Activated CD8-positive, alpha-beta memory T cell treated with anti-CD3 and anti-CD28 coated beads, Interleukin-2, amount 10 ng/mL, durations not matched to agents 7 days and 5 days (primary cell): ENCODE measurements around the gene KLHL4. TPM values are rescaled to one million over a fixed set of nuclear protein-coding genes. Genes with fewer than 3 reads are reported as not detected.
"Not testable (repeated sequence)": the region's sequence is repeated elsewhere in the genome, so short reads cannot be mapped to it uniquely, and the experiment has no call there.

Experiments
- ATAC-seq: fragments of 150-1000 bp; cut with Tn5 transposase; one replicate; pipeline ENCODE4 v1.10.0; 2021; ENCODE audit warnings: moderate library complexity
- CTCF ChIA-PET: fragments of 350-600 bp; sonication (Branson Sonifier 250); formaldehyde crosslinking; loops from one replicate; lab custom pipeline; 2021; ENCODE audit warnings: antibody characterized with exemption; lab: Charles Lee
- DNase-seq: peaks from one replicate; pipeline ENCODE4 v3.0.0-alpha.2; 2020
- H3K27ac Mint-ChIP-seq: one replicate; pipeline ENCODE4 v1.8.0; 2021; ENCODE audit warnings: mild to moderate bottlenecking, mixed read lengths
- H3K27me3 Mint-ChIP-seq: one replicate; pipeline ENCODE4 v1.8.0; 2021; ENCODE audit warnings: mixed read lengths
- H3K36me3 Mint-ChIP-seq: one replicate; pipeline ENCODE4 v1.8.0; 2021; ENCODE audit warnings: mild to moderate bottlenecking, mixed read lengths
- H3K4me1 Mint-ChIP-seq: one replicate; pipeline ENCODE4 v1.8.0; 2021; ENCODE audit warnings: mixed read lengths
- H3K4me3 Mint-ChIP-seq: one replicate; pipeline ENCODE4 v1.8.0; 2021; ENCODE audit warnings: mild to moderate bottlenecking, moderate library complexity, mixed read lengths
- H3K9me3 Mint-ChIP-seq: one replicate; pipeline ENCODE4 v1.8.0; 2022; ENCODE audit warnings: low read depth, mixed read lengths
- total RNA-seq, 2 experiments: library from RNA; stranded (reverse); gene quantifications; one replicate each; pipeline ENCODE4 v1.2.3, GENCODE V29; 2021

Gene KLHL4
- total RNA-seq, result under 1 TPM; 0.23 to 0.28 TPM

GRCh38 chrX:87517571-87518141 lies at the start of gene KLHL4:
KLHL4 (plus strand) TSS chrX:87517802; CDS start chrX:87517894, 92 bp downstream.
- Mint-ChIP-seq H3K9me3 (no peaks in the 10 kb centered on the region), H3K4me1 (no peaks in the 10 kb centered on the region), H3K4me3 (no peak within 1 kb of the TSS), H3K27ac (peak within 1 kb of the TSS; percentile 43), H3K36me3 (no peaks in the 10 kb centered on the region), H3K27me3 (no peaks in the 10 kb centered on the region)
- CTCF ChIA-PET, result no interaction called here
- ATAC-seq (no peak), DNase-seq (no peak)

- no peaks in the 10 kb centered on the region for H3K36me3 Mint-ChIP-seq
- ATAC-seq, result no peak
- DNase-seq, result no peak
- no peak overlapping the region for H3K4me3 Mint-ChIP-seq
- H3K27ac Mint-ChIP-seq, result no peak overlapping the region
- no peaks in the 10 kb centered on the region for H3K9me3 Mint-ChIP-seq
- CTCF ChIA-PET, result no interaction called here
- H3K27me3 Mint-ChIP-seq, result no peaks in the 10 kb centered on the region
- H3K4me1 Mint-ChIP-seq, result no peaks in the 10 kb centered on the region
Measured at GRCh38 chrX:87468941-87469340, 48.7 kb upstream of the KLHL4 start.

- CTCF ChIA-PET, result no interaction called here
- DNase-seq (no peak), ATAC-seq (no peak)
- Mint-ChIP-seq H3K27me3 (no peaks in the 10 kb centered on the region), H3K4me3 (no peak overlapping the region), H3K27ac (no peak overlapping the region), H3K9me3 (no peaks in the 10 kb centered on the region), H3K36me3 (no peaks in the 10 kb centered on the region), H3K4me1 (no peaks in the 10 kb centered on the region)
Measured at GRCh38 chrX:87475793-87476192, 41.8 kb upstream of the KLHL4 start.

- H3K9me3 Mint-ChIP-seq, H3K4me1 Mint-ChIP-seq, DNase-seq, H3K36me3 Mint-ChIP-seq, CTCF ChIA-PET, ATAC-seq, H3K4me3 Mint-ChIP-seq, H3K27ac Mint-ChIP-seq, H3K27me3 Mint-ChIP-seq: not testable (repeated sequence)
Measured at GRCh38 chrX:87478703-87479102, 38.9 kb upstream of the KLHL4 start.

GRCh38 chrX:87489071-87489470 lies 28.5 kb upstream of the KLHL4 start:
- Mint-ChIP-seq H3K4me1 (no peaks in the 10 kb centered on the region), H3K27ac (no peak overlapping the region), H3K9me3 (no peaks in the 10 kb centered on the region), H3K4me3 (no peak overlapping the region), H3K27me3 (no peaks in the 10 kb centered on the region), H3K36me3 (no peaks in the 10 kb centered on the region)
- ATAC-seq (no peak), DNase-seq (no peak)
- CTCF ChIA-PET, result no interaction called here

GRCh38 chrX:87515836-87516235 lies 1.8 kb upstream of the KLHL4 start:
- CTCF ChIA-PET, result no interaction called here
- H3K4me3 Mint-ChIP-seq, result no peak overlapping the region
- no peaks in the 10 kb centered on the region for H3K36me3 Mint-ChIP-seq
- H3K27ac Mint-ChIP-seq, result no peak overlapping the region
- DNase-seq (no peak), ATAC-seq (no peak)
- H3K9me3 Mint-ChIP-seq, result no peaks in the 10 kb centered on the region
- H3K4me1 Mint-ChIP-seq, result no peaks in the 10 kb centered on the region
- no peaks in the 10 kb centered on the region for H3K27me3 Mint-ChIP-seq

GRCh38 chrX:87516717-87517121 lies 883 bp upstream of the KLHL4 start:
- H3K27ac Mint-ChIP-seq, result no peak overlapping the region
- DNase-seq (no peak), ATAC-seq (no peak)
- no peaks in the 10 kb centered on the region for H3K9me3 Mint-ChIP-seq
- no peaks in the 10 kb centered on the region for H3K36me3 Mint-ChIP-seq
- no peaks in the 10 kb centered on the region for H3K4me1 Mint-ChIP-seq
- CTCF ChIA-PET, result no interaction called here
- no peak overlapping the region for H3K4me3 Mint-ChIP-seq
- no peaks in the 10 kb centered on the region for H3K27me3 Mint-ChIP-seq

GRCh38 chrX:87518504-87518903 lies 902 bp downstream of the KLHL4 start:
- Mint-ChIP-seq H3K27me3 (no peaks in the 10 kb centered on the region), H3K27ac (no peak overlapping the region), H3K4me1 (no peaks in the 10 kb centered on the region)

GRCh38 chrX:87525771-87526229 lies 8.2 kb downstream of the KLHL4 start:
- Mint-ChIP-seq H3K36me3 (no peaks in the 10 kb centered on the region), H3K27me3 (no peaks in the 10 kb centered on the region), H3K9me3 (no peaks in the 10 kb centered on the region), H3K27ac (no peak overlapping the region), H3K4me1 (no peaks in the 10 kb centered on the region), H3K4me3 (no peak overlapping the region)
- ATAC-seq (no peak), DNase-seq (no peak)
- CTCF ChIA-PET, result no interaction called here

More at GRCh38 chrX:87518504-87518903, 902 bp downstream of the KLHL4 start:
- Mint-ChIP-seq H3K4me3 (no peak overlapping the region), H3K36me3 (no peaks in the 10 kb centered on the region), H3K9me3 (no peaks in the 10 kb centered on the region)
- CTCF ChIA-PET, result no interaction called here
- DNase-seq, result no peak
- ATAC-seq, result no peak

GRCh38 chrX:87526281-87526680 lies 8.7 kb downstream of the KLHL4 start:
- Mint-ChIP-seq H3K9me3 (no peaks in the 10 kb centered on the region), H3K27me3 (no peaks in the 10 kb centered on the region), H3K36me3 (no peaks in the 10 kb centered on the region)

GRCh38 chrX:87528487-87528886 lies 10.9 kb downstream of the KLHL4 start:
- CTCF ChIA-PET, result no interaction called here
- H3K27ac Mint-ChIP-seq, result no peak overlapping the region
- no peaks in the 10 kb centered on the region for H3K36me3 Mint-ChIP-seq
- H3K4me1 Mint-ChIP-seq, result no peaks in the 10 kb centered on the region
- H3K9me3 Mint-ChIP-seq, result no peaks in the 10 kb centered on the region
- ATAC-seq (no peak), DNase-seq (no peak)
- H3K4me3 Mint-ChIP-seq, result no peak overlapping the region
- H3K27me3 Mint-ChIP-seq, result no peaks in the 10 kb centered on the region

More at GRCh38 chrX:87526281-87526680, 8.7 kb downstream of the KLHL4 start:
- no peak for DNase-seq
- ATAC-seq, result no peak
- Mint-ChIP-seq H3K27ac (no peak overlapping the region), H3K4me3 (no peak overlapping the region), H3K4me1 (no peaks in the 10 kb centered on the region)
- CTCF ChIA-PET, result no interaction called here

GRCh38 chrX:87571964-87572363 lies 54.4 kb downstream of the KLHL4 start:
- DNase-seq, result no peak
- Mint-ChIP-seq H3K9me3 (no peaks in the 10 kb centered on the region), H3K36me3 (no peaks in the 10 kb centered on the region), H3K4me3 (no peak overlapping the region), H3K4me1 (no peaks in the 10 kb centered on the region), H3K27me3 (no peaks in the 10 kb centered on the region), H3K27ac (no peak overlapping the region)
- CTCF ChIA-PET, result no interaction called here
- no peak for ATAC-seq

- Mint-ChIP-seq H3K4me3 (no peak overlapping the region), H3K4me1 (no peaks in the 10 kb centered on the region), H3K9me3 (no peaks in the 10 kb centered on the region), H3K36me3 (no peaks in the 10 kb centered on the region), H3K27ac (no peak overlapping the region), H3K27me3 (no peaks in the 10 kb centered on the region)
- no peak for DNase-seq
- CTCF ChIA-PET, result no interaction called here
- ATAC-seq, result no peak
Measured at GRCh38 chrX:87572901-87573300, 55.3 kb downstream of the KLHL4 start.

- DNase-seq, result no peak
- no peaks in the 10 kb centered on the region for H3K4me1 Mint-ChIP-seq
- H3K27ac Mint-ChIP-seq, result no peak overlapping the region
- H3K36me3 Mint-ChIP-seq, result no peaks in the 10 kb centered on the region
- no peak overlapping the region for H3K4me3 Mint-ChIP-seq
- CTCF ChIA-PET, result no interaction called here
- no peaks in the 10 kb centered on the region for H3K27me3 Mint-ChIP-seq
- H3K9me3 Mint-ChIP-seq, result no peaks in the 10 kb centered on the region
- no peak for ATAC-seq
Measured at GRCh38 chrX:87578978-87579377, 61.4 kb downstream of the KLHL4 start.

GRCh38 chrX:87580862-87581261 lies 63.3 kb downstream of the KLHL4 start:
- CTCF ChIA-PET, result no interaction called here
- Mint-ChIP-seq H3K4me3 (no peak overlapping the region), H3K27ac (no peak overlapping the region), H3K36me3 (no peaks in the 10 kb centered on the region), H3K27me3 (no peaks in the 10 kb centered on the region), H3K9me3 (no peaks in the 10 kb centered on the region), H3K4me1 (no peaks in the 10 kb centered on the region)
- no peak for ATAC-seq
- DNase-seq, result no peak
